ENCODE measurements around the gene SERGEF. TPM values are rescaled to one million over a fixed set of nuclear protein-coding genes. Genes with fewer than 3 reads are reported as not detected.
A peak's percentile ranks its signal among the peaks of the same experiment; 100 is the strongest.

SERGEF gene
- 10 to 100 TPM; 18.7 to 23.2 (median 20.5) TPM for polyA plus RNA-seq (ENCODE audit: insufficient read length in 4 of 4)

DNA sequence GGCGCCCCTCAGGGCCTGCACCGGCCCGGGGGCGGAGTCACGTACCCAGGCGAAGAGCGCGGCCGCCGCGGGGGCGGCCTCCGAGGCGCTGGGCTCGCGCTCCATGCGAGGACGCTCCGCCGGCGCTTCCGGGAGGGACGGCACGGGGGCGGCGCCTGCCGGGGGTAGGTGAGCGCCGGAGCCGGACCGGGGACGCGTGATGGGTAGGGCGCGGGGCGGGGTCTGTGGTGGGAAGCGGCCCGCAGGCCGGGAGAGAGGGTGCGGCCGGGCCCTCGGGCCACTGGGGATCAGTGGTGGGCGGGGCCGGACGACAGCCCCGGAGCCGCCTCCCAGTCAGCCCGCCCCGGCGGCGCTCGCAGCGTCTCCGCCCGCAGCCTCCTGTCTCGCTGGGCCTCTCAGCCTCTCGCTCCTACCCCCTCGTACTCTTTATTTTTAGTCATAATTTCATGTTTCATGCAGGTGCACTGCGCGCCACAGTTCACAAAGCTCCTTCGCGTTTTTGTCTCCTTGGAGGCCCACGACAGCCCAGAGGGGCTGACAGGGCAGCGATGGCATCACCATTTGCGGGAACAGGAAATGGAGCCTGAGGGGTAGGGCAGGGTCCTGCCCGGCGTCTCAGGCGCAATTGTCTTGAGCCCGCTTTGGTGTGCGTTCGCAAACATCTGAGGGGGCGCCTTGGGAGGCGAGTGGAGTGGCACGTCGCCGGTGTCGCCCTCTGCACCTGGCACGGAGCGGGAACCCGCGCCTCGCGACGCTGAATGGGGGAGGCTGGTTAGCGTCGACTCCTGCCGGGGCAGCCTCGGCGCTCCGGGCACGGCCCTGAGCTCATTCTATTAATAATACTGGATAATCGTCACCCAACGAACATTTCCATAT lies at the start of gene SERGEF:
Gene SERGEF, minus strand, starts transcription at position 142 of the 876 bp plus-strand sequence. Its CDS starts 37 bp downstream, at position 105.
- DNase-seq (ENCODE audit: low read depth in 4 of 4, low spot score in 2 of 4) = peak in 3 of 4 donors; percentile 31 to 64 (median 64)

- DNase-seq (ENCODE audit: low read depth in 4 of 4, low spot score in 2 of 4) = no peak
Observed at GRCh38 chr11:18061351-18061750, 48.5 kb upstream of the SERGEF start.

DNA sequence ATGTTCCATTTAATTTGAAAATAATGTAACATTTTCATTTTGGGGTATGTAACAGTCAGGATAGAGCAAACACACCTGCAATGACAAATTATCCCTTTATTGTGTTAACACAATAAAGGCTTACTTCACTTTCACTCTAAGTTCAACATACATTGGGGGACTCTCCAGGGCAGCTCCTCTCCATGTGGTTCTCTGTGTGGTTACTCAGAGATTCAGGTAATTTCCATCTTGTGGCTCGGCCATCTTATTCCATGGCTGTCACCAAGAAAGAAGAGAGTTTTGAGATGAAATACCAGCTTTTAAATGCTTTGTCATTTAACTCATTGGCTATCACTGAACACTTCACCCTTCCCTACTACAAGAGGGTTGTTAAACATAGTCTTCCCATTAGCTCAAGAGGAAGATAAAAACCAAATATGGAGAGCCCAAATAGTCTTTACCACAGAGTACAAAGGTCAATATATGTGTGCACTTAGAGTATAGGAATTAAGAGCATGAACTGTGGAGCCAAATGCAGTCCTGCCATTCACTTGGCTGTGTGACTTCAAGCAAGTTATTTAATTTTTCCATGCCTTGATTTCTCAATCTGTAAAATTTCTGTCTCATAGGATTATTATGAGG lies 43.8 kb upstream of the SERGEF start:
- no peak for DNase-seq (ENCODE audit: low read depth in 4 of 4, low spot score in 2 of 4)

GRCh38 chr11:18054511-18055103 lies 41.8 kb upstream of the SERGEF start:
- no peak for DNase-seq (ENCODE audit: low read depth in 4 of 4, low spot score in 2 of 4)

GRCh38 chr11:18050848-18051247 lies 38.0 kb upstream of the SERGEF start:
- no peak for DNase-seq (ENCODE audit: low read depth in 4 of 4, low spot score in 2 of 4)

DNA sequence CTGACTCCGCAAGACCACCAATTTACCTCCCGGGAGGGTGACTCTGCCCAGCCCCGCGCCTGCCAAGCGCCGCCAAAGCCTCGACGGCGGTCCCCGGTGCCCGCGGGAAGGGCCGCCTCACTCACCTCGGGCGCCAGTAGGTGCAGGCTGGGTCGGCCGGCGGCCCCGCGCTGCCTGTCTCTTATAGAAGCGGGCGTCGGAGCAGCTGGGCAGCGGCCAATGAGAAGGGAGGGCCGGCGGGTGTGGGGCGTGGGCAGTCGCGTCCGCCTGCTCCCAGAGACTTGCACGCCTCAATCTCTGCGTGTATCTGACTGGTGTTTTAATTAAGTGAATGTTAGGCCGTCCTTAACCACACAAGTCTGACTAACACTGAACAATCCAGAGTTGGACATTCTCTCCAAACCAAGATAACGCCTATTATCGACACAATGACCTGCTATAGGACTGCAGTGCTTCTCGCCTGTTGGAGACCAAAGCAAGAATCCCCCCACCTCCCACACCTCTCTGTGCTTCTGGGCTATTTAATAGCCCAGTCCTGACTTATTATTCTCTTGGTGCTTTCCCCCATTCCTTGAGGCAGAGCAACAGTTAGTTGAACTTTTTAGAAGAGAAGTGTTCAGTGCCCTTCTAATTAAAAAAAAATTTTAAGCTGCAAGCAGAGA lies 33.4 kb upstream of the SERGEF start, which contains the start of gene TPH1:
Gene TPH1, minus strand, starts transcription at position 154 of the 662 bp plus-strand sequence. CDS start 5,507 bp downstream, outside the sequence.
- DNase-seq (ENCODE audit: low read depth in 4 of 4, low spot score in 2 of 4) = no peak

DNA sequence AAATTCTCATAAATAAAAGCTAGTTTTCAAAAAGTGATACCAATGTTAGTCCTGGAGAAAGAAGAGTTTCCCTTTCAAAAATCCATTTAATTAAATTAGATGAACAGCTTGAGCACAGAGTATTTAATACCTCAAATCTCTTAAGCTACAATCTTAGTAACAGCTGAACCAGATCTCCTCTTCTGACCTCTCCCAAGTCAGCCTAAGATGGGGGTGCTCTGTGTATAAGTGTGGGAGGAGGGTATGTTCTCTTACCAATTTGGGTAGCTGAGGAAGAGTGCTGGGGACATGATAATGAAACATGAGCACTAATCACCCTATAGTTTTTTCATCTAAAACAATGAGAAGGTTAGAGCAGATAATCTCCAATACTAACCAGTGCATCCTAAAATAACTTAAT lies 23.6 kb upstream of the SERGEF start:
- no peak for DNase-seq (ENCODE audit: low read depth in 4 of 4, low spot score in 2 of 4)

DNA sequence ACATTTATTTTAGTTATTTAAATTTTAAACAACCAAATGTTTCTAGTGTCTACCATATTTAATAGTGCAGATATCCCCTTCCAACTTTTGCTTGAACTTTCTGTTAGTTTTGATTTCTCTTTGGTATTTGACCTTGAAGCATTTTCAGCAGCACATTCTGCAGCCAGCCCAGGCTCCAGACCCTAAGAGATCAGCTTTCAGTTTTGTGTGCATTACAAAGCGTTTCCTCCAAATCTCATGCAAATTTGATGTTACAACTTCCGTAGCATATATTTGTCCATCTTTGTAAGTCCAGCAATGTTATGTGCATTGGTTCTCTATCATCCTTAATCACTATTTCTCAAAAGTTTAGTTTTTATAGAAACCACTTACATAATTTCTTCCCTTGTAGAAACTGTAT lies 14.6 kb upstream of the SERGEF start:
- DNase-seq (ENCODE audit: low read depth in 4 of 4, low spot score in 2 of 4) = no peak

- no peak for DNase-seq (ENCODE audit: low read depth in 4 of 4, low spot score in 2 of 4)
Observed at GRCh38 chr11:18022419-18022818, 9.6 kb upstream of the SERGEF start.

GRCh38 chr11:18019650-18020049 lies 6.8 kb upstream of the SERGEF start:
- no peak for DNase-seq (ENCODE audit: low read depth in 4 of 4, low spot score in 2 of 4)

DNA sequence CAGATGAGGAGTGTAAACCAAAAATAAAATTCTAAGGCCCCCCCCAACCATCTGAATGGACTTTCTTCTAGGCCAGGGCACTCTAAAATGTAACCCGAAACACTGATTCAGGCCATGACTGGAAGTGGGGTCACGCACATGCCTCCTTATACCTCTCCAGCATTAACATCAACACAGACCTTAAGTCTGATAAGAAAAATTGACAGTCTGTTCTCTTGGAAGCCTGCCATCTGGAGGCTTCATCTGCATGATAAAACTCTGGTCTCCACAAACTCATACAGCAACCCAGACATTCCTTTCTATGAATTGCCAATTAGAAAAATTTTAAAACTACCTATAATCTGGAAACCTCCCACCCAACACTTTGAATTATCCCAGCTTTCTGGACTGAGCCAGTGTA lies 3.9 kb upstream of the SERGEF start:
- no peak for DNase-seq (ENCODE audit: low read depth in 4 of 4, low spot score in 2 of 4)

DNA sequence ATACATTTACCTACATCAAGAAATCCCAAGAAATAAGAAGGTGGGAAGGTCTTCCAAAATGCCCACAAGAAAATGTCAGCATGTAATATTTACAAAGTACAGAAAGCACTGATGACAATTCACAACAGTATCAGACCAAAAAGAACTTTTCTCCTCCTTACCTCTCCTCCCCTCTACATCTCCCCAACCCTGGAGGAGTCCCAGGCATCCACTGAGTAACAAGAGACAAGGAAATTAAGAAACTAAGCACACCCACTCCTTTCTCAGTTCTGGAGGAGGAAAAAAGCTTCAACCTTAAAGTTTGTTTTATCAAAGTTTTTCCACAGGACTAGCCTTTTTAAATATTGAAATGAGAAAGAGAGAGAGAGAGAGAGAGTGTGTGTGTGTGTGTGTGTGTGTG lies 2.0 kb upstream of the SERGEF start:
- DNase-seq (ENCODE audit: low read depth in 4 of 4, low spot score in 2 of 4) = no peak

DNA sequence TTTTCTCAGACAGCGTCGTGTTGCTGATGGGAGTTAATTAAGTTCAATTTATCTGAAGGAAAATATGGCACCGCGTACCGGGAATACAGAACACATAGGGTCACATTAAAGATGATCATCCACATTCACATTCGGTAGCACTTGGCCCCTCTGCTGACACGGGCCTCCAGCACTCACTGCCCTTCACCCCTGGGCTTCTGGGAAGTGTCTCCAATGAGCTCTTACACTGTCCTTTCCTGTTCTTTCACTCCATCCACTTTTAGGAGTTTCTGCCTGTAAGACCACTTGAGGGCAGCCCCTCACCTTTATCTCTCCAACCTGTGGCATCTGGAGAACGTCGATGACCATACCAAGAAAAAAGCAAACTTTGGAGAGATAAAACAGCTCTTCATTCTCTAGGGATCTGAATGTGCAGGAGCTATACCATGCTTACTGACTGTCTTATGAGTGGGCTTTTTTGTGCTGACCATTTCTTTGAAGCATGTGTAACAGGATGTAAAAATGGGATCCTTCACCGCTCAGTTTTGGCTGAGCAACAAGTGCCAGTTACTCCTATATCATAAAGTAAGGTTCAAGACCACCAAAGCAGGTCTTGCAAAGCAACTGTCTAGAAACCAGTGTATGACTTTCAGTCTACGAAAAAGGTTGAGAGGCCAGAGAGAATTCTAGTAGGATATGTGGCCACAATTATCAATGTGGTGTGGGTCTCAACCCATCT lies 1.1 kb upstream of the SERGEF start:
- no peak for DNase-seq (ENCODE audit: low read depth in 4 of 4, low spot score in 2 of 4)

GRCh38 chr11:18012122-18012905 lies 533 bp downstream of the SERGEF start:
- DNase-seq (ENCODE audit: low read depth in 4 of 4, low spot score in 2 of 4) = peak in 1 of 4 donors; percentile 14

- DNase-seq (ENCODE audit: low read depth in 4 of 4, low spot score in 2 of 4) = no peak
Observed at GRCh38 chr11:18011633-18012032, 1.2 kb downstream of the SERGEF start.

- no peak for DNase-seq (ENCODE audit: low read depth in 4 of 4, low spot score in 2 of 4)
Observed at GRCh38 chr11:18010977-18011586, 1.8 kb downstream of the SERGEF start.

DNA sequence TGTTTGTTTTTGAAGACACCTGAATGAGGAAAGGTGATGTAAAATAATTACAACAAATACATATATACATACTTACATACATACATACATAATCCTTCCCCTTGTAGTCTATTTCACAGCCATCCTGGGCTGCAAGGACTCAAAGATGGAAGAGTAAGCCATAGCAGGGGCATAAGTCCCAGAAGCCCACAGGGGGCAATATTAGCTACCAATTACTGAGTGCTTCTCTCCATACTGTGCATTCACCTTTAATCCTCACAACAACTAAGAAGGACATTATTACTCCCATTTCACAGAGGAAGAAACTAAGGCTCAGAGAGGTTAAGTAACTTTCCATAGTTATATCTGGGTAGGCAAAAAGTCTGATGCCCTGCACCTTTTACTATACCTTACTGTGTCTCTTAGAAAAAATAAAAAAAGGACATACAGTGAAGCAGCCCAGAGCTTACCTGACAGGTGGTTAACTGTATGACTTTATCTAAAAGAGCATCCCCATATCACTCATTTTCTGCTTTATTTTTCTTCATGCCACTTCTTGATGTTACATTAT lies 2.7 kb downstream of the SERGEF start:
- DNase-seq (ENCODE audit: low read depth in 4 of 4, low spot score in 2 of 4) = no peak

DNA sequence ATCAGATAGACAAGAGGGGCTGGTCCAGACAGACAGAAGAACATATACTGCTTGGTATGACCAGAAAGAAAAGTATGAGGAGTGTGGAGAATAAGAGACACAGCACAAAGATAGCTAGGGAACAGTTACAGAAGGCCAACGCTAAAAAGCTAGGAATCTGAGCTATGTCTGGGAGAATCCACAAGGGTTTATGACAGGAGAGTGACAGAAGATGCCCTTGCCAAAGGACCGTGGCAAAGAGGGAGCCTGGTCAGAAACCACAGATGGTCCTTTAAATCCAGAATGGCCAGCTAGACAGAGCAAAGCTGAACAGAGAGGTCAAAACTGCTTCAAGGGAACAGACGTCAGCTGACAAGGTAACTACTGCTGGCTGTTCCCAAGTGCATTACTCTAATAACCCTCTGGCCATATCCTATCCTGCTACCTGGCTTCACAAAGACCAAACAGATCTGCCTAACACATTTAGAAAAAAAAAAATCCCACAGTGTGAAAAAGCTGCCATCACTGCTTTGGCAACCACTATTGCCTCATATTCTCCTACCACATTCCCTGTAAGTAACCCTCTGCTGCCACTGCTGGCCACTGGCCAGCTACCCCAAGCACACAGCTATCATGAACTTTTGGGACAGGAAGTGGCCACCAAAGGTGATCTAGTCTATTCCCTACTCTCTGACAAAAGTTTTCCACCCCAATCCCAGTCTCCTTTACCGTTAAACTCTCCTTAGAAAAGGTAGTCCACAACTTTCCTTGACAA lies 7.3 kb downstream of the SERGEF start:
- DNase-seq (ENCODE audit: low read depth in 4 of 4, low spot score in 2 of 4) = no peak

All from left renal cortex interstitium (tissue), 4 donors.